BLaER1 treated with 17β-estradiol and CSF1 and Interleukin-3, amounts not matched to agents 10 nM and 100 nM (cell line): ENCODE results near the gene ROBO1.
A peak's percentile ranks its signal among the peaks of the same experiment; 100 is the strongest.

Experiments used
- H3K27ac ChIP-seq, 11 experiments: shearing (Covaris generic); formaldehyde crosslinking; 2 replicates each; pipeline ENCODE4 v1.8.1; 2022
- H3K27me3 ChIP-seq, 11 experiments: shearing (Covaris generic); formaldehyde crosslinking; 2 replicates each; pipeline ENCODE4 v1.8.1; 2022
- H3K36me3 ChIP-seq, 11 experiments: shearing (Covaris generic); formaldehyde crosslinking; 2 replicates each; pipeline ENCODE4 v1.8.1; 2022
- H3K4me1 ChIP-seq, 10 experiments: shearing (Covaris generic); formaldehyde crosslinking; 2 replicates each; pipeline ENCODE4 v1.8.1; 2022
- H3K4me2 ChIP-seq, 11 experiments: shearing (Covaris generic); formaldehyde crosslinking; 2 replicates each; pipeline ENCODE4 v1.8.1; 2022
- H3K4me3 ChIP-seq, 10 experiments: shearing (Covaris generic); formaldehyde crosslinking; 2 replicates each; pipeline ENCODE4 v1.8.1; 2022
- H3K9ac ChIP-seq, 11 experiments: shearing (Covaris generic); formaldehyde crosslinking; 2 replicates each; pipeline ENCODE4 v1.8.1; 2022
- H3K9me3 ChIP-seq, 11 experiments: shearing (Covaris generic); formaldehyde crosslinking; replicated peaks in 1 of 11; 2 replicates each; pipeline ENCODE4 v1.8.1; 2022
- H4K20me1 ChIP-seq, 11 experiments: shearing (Covaris generic); formaldehyde crosslinking; 2 replicates each; pipeline ENCODE4 v1.8.1; 2022
- Cebpa-rat ChIP-seq, 11 experiments: shearing (Covaris generic); IDR thresholded peaks; 2 replicates each; pipeline ENCODE4 v1.8.1; 2022

Gene ROBO1

GRCh38 chr3:79027593-79027992 is 740.2 kb downstream of the ROBO1 start:
- Histone ChIP-seq H3K4me3 (no peak overlapping the region), H3K36me3 (no peaks in the 10 kb centered on the region), H3K9ac (no peak overlapping the region), H3K27me3 (no peaks in the 10 kb centered on the region), H3K4me1 (peaks cover 0 to 2% (median 0%) of the 10 kb centered on the region in 10 experiments; a peak in 3 of 20 replicates), H3K9me3 (no peaks in the 10 kb centered on the region), H4K20me1 (no peaks in the 10 kb centered on the region), H3K27ac (no peak overlapping the region), H3K4me2 (no peak overlapping the region)
- TF ChIP-seq Cebpa-rat (IDR thresholded peaks at IDR 0.05) = no peak

- H4K20me1 ChIP-seq = peaks cover 0 to 33% (median 8%) of the 10 kb centered on the region in 11 experiments; a peak in 7 of 22 replicates
- H3K27ac ChIP-seq = peak overlapping the region in 7 of 11 experiments; percentile 91 to 99 (median 94); a peak in 10 of 22 replicates
- peak overlapping the region in 10 of 11 experiments; percentile 91 to 98 (median 95); a peak in 16 of 22 replicates for H3K9ac ChIP-seq
- peak overlapping the region; percentile 82 to 98 (median 94) for H3K4me2 ChIP-seq
- H3K9me3 ChIP-seq = no peaks in the 10 kb centered on the region
- H3K27me3 ChIP-seq = no peaks in the 10 kb centered on the region
- peak overlapping the region; percentile 79 to 97 (median 88); a peak in 19 of 20 replicates for H3K4me3 ChIP-seq
- no peak for TF ChIP-seq Cebpa-rat (IDR thresholded peaks at IDR 0.05)
- no peaks in the 10 kb centered on the region for H3K36me3 ChIP-seq
- H3K4me1 ChIP-seq = peaks cover 8 to 40% (median 30%) of the 10 kb centered on the region in 10 experiments
Observed at GRCh38 chr3:79019924-79020173, 747.9 kb downstream of the ROBO1 start.

GRCh38 chr3:79019137-79019923 is 748.5 kb downstream of the ROBO1 start:
- no peak for TF ChIP-seq Cebpa-rat (IDR thresholded peaks at IDR 0.05)
- peak overlapping the region; percentile 79 to 97 (median 88) for H3K4me3 ChIP-seq
- H3K4me2 ChIP-seq = peak overlapping the region; percentile 82 to 98 (median 94)
- no peaks in the 10 kb centered on the region for H3K9me3 ChIP-seq
- peak overlapping the region; percentile 89 to 99 (median 94) for H3K27ac ChIP-seq
- peak overlapping the region; percentile 91 to 98 (median 95) for H3K9ac ChIP-seq
- H3K4me1 ChIP-seq = peaks cover 13 to 45% (median 34%) of the 10 kb centered on the region in 10 experiments
- H3K27me3 ChIP-seq = no peaks in the 10 kb centered on the region
- no peaks in the 10 kb centered on the region for H3K36me3 ChIP-seq
- H4K20me1 ChIP-seq = peaks cover 0 to 34% (median 8%) of the 10 kb centered on the region in 11 experiments; a peak in 7 of 22 replicates

DNA sequence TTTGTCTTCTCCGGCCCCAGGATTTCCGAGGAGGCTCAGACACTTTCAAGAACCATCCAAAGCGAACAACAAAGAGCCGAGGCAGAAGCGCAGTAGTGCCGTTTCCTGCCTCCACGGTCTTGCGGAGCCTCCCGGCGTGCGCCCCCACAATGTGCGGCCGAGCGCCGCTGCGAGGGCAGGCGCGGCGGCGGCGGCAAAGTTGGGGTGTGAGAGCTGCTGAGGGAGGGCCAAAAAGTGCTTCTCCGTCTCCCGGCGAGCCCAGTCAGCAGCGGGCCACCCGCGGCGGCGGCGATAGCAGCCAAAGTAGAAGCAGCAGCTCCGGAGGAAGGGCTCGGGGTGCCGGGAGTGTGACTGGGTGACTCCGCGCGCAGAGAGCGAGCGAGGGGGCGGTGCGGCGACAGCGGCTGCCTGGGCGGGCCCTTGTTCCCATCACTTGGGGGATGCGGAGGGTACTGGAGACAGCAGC is 749.1 kb downstream of the ROBO1 start:
- Histone ChIP-seq H3K4me3 (peak overlapping the region; percentile 79 to 97 (median 88)), H3K4me2 (peak overlapping the region; percentile 82 to 98 (median 94)), H3K9ac (peak overlapping the region; percentile 91 to 98 (median 95))

DNA sequence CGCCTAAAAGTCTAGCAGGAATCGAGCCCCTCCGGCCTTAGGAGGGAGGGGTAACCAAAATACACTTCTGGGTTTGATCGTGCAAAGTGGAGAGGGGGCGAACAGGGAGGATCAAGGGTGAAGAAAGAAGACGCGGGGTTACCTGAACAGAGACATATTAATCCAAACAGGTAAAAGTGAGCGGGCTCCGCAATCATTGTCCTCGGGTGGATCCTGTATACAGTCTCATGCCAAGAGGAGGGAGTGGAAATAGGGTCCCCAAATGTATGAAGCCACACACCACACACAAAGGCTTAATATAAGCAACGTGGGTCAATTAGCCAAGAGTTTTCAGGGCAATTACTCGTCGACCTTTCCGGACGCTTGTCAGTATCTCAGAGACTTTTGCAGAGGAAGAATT is 749.5 kb downstream of the ROBO1 start:
- H3K9ac ChIP-seq = peak overlapping the region; percentile 91 to 98 (median 95)
- H3K27ac ChIP-seq = peak overlapping the region; percentile 89 to 99 (median 94); a peak in 21 of 22 replicates
- H4K20me1 ChIP-seq = peaks cover 0 to 44% (median 8%) of the 10 kb centered on the region in 11 experiments; a peak in 8 of 22 replicates
- H3K9me3 ChIP-seq = no peaks in the 10 kb centered on the region
- peaks cover 24 to 56% (median 45%) of the 10 kb centered on the region in 10 experiments for H3K4me1 ChIP-seq
- no peaks in the 10 kb centered on the region for H3K27me3 ChIP-seq
- peak overlapping the region; percentile 79 to 97 (median 88) for H3K4me3 ChIP-seq
- peak overlapping the region; percentile 82 to 98 (median 94) for H3K4me2 ChIP-seq
- no peaks in the 10 kb centered on the region for H3K36me3 ChIP-seq
- TF ChIP-seq Cebpa-rat (IDR thresholded peaks at IDR 0.05) = no peak

More for the DNA sequence above, 749.1 kb downstream of the ROBO1 start:
- TF ChIP-seq Cebpa-rat (IDR thresholded peaks at IDR 0.05) = no peak
- Histone ChIP-seq H3K36me3 (no peaks in the 10 kb centered on the region), H3K4me1 (peaks cover 19 to 51% (median 40%) of the 10 kb centered on the region in 10 experiments), H3K9me3 (no peaks in the 10 kb centered on the region), H3K27me3 (no peaks in the 10 kb centered on the region), H3K27ac (peak overlapping the region; percentile 89 to 99 (median 94); a peak in 21 of 22 replicates), H4K20me1 (peaks cover 0 to 40% (median 8%) of the 10 kb centered on the region in 11 experiments; a peak in 7 of 22 replicates)

DNA sequence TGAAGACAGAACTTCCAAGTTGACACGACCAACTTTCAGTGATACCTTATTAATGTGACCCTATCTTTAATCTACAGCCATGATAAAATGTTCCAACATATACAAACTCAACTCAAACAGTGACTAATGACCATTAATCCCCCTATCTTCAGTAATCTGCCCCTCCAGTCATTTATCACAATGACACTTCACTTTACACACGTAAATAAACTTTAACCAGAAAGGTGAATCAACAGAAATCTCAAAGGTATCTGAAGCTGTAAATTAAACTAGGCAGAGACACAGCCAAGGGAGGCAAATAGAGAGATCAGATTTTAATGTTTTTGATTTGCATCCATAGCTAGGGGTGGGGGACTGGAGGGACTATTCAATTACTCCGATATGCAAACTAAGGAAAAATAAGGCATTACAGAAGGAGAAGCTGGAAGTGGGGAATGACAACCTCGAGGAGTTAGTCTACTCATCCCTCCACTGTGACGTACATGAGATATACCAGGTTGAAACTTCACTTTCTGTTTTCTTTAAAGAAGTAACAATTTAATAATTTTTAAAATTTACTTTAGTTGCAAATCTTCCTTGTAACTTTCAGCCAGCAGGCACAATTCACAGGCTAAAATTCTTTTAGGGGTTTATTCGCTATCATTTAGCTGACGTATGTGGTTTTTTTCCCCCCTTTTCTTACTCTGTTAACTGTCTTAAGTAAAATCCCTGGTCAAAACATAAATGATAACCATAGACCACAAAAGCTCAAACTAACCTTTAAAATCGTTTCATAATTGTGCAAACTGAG is 751.0 kb downstream of the ROBO1 start:
- H3K4me2 ChIP-seq = peak overlapping the region; percentile 82 to 98 (median 94)

DNA sequence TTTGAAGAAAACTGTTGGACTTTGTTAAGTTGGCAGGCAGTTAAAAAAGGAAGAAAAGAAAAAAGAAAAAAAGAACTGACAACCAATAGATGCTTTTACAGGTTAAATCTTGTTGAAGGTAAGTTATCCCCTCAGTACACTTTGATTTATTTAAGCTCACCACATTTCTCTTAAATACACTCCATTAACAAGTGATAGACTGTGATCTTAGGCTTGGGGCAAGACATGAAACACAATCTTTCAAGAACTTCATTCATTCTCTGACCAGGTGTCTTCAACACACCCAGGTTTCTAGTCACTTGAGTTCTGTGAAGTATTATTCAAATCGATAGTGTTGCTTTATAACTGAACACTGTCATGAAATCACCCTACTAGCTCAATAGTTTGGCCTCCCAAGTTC is 751.9 kb downstream of the ROBO1 start:
- H3K4me3 ChIP-seq = peak overlapping the region; percentile 79 to 97 (median 88); a peak in 19 of 20 replicates

More for the DNA sequence above, 751.0 kb downstream of the ROBO1 start:
- H3K4me1 ChIP-seq = peaks cover 39 to 61% (median 55%) of the 10 kb centered on the region in 10 experiments
- peak overlapping the region; percentile 31 to 99 (median 94); a peak in 21 of 22 replicates for H3K27ac ChIP-seq
- no peaks in the 10 kb centered on the region for H3K27me3 ChIP-seq
- no peaks in the 10 kb centered on the region for H3K9me3 ChIP-seq
- peak overlapping the region; percentile 91 to 98 (median 95) for H3K9ac ChIP-seq
- no peaks in the 10 kb centered on the region for H3K36me3 ChIP-seq
- H3K4me3 ChIP-seq = peak overlapping the region; percentile 79 to 97 (median 88)
- H4K20me1 ChIP-seq = peaks cover 0 to 56% (median 8%) of the 10 kb centered on the region in 11 experiments; a peak in 9 of 22 replicates
- TF ChIP-seq Cebpa-rat (IDR thresholded peaks at IDR 0.05) = no peak

GRCh38 chr3:79012946-79013362 is 754.8 kb downstream of the ROBO1 start:
- H3K9ac ChIP-seq = 0 out of 22 replicates have a peak overlapping the region, but pooled peaks of 2 of the 11 experiments have one; percentile 5 to 12
- peak overlapping the region; percentile 56 to 98 (median 94) for H3K4me2 ChIP-seq
- peaks cover 0 to 62% (median 8%) of the 10 kb centered on the region in 11 experiments; a peak in 10 of 22 replicates for H4K20me1 ChIP-seq
- peaks cover 0 to 13% (median 0%) of the 10 kb centered on the region in 11 experiments; a peak in 4 of 22 replicates for H3K36me3 ChIP-seq
- no peak for TF ChIP-seq Cebpa-rat (IDR thresholded peaks at IDR 0.05)
- H3K4me1 ChIP-seq = peaks cover 42 to 59% (median 52%) of the 10 kb centered on the region in 10 experiments
- no peaks in the 10 kb centered on the region for H3K9me3 ChIP-seq
- peak overlapping the region in 2 of 10 experiments; percentile 82 to 89; a peak in 3 of 20 replicates for H3K4me3 ChIP-seq
- H3K27ac ChIP-seq = peak overlapping the region in 8 of 11 experiments; percentile 7 to 54 (median 26); a peak in 10 of 22 replicates
- no peaks in the 10 kb centered on the region for H3K27me3 ChIP-seq

More for the DNA sequence above, 751.9 kb downstream of the ROBO1 start:
- no peaks in the 10 kb centered on the region for H3K27me3 ChIP-seq
- H3K9ac ChIP-seq = peak overlapping the region; percentile 67 to 98 (median 93); a peak in 21 of 22 replicates
- TF ChIP-seq Cebpa-rat (IDR thresholded peaks at IDR 0.05) = no peak
- peaks cover 47 to 60% (median 55%) of the 10 kb centered on the region in 10 experiments for H3K4me1 ChIP-seq
- no peaks in the 10 kb centered on the region for H3K36me3 ChIP-seq
- H3K9me3 ChIP-seq = no peaks in the 10 kb centered on the region
- H3K27ac ChIP-seq = peak overlapping the region in 9 of 11 experiments; percentile 9 to 99 (median 91); a peak in 17 of 22 replicates
- H4K20me1 ChIP-seq = peaks cover 0 to 61% (median 8%) of the 10 kb centered on the region in 11 experiments; a peak in 9 of 22 replicates
- peak overlapping the region; percentile 82 to 98 (median 94) for H3K4me2 ChIP-seq
